Inflammatory macrophage treated with lipopolysaccharide for 1 hour (primary cell): ENCODE measurements around the gene NSDHL.
"Not testable (repeated sequence)": the region's sequence is repeated elsewhere in the genome, so short reads cannot be mapped to it uniquely, and the experiment has no call there.

ENCODE experiments used
- DNase-seq, 2 donors: peaks; one replicate each; pipeline ENCODE4 v3.0.0-alpha.2; 2020 to 2022

NSDHL gene

DNA sequence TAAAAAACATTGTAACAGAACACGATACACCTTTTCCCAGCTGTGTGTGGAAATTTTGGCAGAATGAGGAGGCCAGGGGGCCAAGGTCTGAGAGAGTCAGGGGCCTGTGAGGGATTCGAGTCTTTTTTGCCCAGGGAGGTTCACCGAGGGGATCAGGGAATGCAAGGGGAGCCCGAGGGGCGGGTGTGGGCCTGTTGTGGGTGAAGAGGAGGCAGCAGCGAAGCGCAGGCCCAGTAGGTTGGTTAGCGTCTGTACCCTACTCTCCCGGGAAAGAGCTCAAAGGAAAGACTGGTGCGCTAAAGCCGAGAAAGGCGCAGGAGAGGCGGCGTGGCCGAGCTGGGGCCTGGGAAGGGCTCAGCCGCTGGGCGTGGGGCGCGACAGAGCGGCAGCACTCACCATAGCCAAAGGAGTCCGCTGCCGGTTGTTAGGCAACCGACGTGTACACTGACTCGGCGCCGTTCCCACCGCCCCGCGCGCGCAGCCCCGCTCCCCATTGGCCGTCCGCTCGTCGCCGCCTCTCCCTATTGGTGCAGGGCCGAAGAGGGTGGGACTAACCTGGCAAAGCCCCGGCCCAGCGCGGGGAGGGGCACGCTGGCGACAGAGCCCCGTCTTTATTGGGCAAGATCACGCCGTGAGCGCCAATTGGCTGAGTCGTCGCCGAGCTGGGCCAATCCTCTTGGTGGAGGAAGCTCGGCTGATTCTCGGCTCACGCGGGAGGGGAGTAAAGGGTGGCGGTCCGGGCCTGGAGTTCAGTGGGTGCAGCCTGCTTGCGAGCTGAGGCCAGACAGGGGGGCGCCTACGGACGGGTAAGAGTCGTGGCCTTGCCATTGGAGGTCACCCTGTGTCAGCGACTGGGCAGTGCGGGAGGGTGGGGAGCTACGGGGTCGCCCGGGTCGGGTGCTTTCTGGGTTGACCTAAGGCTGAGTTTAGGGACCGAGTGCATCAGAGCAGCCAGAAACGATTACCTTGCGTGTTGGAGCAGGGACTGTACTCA is at the start of gene NSDHL, which contains the start of gene CETN2:
Gene NSDHL, plus strand, starts transcription at position 752 of the 994 bp plus-strand sequence. CDS start 15,262 bp downstream, outside the sequence.
Gene CETN2, minus strand, starts transcription at position 446 of the 994 bp plus-strand sequence. Its CDS starts 47 bp downstream, at position 399.
- peak; percentile 84 to 88 for DNase-seq

DNA sequence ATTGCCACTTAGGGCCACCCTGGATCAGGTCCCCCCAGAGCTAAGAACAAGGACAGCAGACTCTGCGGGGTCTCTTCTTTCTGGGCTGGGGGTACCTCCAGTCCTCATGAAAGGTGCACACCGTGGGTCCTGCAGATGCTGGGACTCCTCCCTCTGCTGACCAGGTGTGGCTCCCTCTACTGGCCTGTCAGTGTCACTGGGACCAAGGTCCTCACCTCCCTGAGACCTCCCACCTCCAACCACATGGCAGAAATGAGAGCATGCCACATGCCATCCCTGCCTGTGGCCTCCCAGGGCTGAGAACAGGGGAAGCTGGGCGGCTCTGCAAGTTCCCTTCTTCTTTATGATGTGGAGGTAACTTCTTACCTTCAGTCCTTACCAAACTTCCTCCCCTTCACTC is 43.8 kb upstream of the NSDHL start:
- not testable (repeated sequence) for DNase-seq

DNA sequence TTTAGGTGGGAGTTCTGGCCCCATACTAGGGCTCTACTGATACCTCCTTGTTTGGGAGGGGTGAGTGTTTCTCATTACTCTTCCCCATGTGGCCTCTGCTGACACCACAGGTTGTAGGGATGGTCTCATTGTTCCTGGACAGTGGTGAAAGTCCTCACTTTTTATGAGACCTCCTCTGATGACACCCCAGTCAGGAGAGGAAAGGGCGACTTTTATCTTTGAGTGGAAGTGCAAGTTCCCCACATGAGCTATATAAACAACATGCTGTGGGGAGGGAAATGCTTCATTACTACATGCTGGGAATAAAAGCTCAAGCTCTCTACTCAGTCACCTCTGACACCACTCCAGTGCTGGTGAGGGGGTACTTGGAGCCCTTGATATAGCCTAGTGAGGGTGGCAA is 31.9 kb upstream of the NSDHL start:
- no peak for DNase-seq

DNA sequence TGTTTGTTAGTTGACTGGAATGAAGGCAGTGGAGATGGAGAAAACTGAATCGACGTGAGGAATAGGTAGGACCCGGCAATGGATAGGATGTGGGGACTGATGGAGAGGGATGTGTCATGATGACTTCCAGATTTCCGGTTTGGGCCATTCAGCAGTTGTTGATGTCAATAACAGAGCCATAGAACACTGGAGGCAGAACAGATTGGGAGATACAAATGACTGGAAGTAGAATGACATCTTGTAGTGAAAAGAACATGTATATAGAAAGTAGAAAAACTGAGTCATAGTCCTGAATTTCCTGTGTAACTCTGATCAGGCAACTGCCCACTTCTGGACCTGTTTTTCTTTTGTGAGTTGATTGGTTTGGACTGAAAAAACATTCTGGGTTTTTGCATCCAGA is 24.8 kb upstream of the NSDHL start:
- no peak for DNase-seq

DNA sequence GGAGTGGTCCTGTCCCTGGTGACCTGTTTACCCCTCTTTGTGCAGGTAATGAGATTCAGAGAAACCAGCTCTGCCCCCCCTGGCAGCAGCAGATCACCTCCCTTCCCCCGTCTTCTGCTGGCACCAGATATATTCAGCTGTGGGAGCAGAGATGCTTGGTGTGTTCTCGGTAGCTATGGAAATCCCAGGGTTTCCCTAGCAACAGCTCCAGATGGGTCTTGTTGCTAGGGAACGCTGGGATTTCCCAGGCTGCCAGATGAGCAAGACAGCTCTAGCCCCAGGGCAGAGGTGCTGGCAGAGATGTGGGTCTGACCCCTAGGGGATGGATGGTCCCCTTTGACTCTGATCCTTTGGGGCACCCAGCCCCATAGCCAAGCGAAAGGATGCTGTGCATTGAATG is 20.5 kb upstream of the NSDHL start:
- DNase-seq: no peak

DNA sequence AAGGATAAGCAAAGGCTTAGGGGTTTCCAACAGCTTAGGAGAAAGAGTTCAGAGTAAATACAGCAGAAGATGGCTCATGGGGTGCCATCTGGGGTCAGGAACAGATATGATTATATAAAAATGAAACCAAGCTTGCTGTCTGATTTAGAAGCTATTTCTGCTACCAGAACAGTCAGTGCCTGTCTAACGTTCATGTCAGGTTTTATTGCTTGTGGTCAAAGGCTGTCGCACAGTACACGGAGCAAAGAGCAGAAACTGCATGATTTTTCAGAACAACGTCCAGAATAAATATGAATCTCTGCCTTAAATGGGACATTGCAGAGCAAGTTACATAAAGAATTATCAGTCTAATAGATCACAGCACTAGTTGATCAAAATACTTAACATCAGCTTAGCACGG is 17.7 kb upstream of the NSDHL start:
- DNase-seq: no peak

DNA sequence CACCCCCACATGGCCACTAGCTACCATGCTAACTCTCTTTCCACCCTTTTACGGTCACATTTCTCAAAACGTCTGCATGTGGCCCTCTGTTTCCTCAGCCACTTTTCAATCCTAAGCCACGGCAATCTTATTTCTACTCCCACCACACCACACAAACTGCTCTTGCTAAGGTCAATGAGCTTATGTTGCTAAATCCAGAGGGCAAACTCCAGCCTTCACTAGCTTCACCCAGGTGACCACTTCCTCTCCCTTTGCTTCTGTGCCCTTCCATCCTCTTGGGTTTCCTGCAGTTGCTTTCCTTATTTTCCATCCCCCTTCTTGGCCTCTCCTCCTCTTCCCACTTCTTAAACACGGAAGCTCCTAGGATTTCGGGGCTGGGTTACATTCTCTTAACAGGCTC is 16.8 kb upstream of the NSDHL start:
- no peak for DNase-seq

DNA sequence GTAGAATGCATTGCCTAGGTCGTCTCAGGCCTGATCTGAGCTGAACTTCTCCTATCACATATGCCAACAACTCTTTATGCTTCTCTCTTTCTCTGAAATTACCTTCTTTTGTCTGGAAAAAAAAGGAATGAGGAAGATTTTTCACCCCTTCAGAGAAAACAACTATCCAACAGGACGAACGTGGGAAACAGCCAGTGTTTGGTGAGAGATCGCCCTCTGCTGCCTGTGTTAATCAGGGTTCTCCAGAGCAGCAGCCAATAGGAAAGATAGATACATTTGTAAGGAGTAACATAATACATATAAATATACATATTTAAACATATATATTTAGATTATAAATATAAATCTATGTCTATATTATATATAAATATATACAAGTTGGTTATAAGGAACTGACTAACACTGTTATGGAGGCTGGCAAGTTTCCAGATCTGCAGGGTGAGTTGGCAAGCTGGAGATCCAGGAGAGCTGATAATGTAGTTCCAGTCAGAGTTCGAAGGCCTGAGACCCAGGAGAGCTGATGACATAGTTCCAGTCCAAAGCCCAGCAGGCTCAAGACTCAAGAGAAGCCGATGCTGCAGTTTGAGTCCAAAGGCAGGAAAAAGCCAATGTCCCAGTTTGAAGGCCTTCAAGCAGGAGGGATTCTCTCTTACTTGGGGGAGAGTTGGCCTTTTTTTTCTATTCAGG is 13.6 kb upstream of the NSDHL start:
- peak in 1 of 2 donors; percentile 12 for DNase-seq

DNA sequence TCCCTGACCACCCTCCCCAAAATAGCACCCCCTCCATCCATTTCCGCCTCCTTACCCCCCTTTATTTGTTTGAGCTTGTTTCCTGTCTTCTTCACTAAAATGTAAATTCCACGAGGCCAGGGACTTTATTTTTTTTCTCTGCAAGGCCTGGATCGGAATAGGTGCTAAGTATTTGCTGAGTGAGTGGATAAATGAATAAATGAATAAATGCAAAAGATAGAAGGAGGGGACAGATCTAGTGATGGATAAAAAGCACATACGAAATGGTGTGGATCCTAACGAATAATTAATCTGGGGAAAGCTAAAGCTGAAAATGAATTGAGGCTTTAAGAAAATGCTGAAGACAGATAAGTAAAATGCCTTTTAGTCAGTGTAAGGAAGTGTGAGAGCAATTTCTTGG is 12.5 kb upstream of the NSDHL start:
- DNase-seq: no peak

DNA sequence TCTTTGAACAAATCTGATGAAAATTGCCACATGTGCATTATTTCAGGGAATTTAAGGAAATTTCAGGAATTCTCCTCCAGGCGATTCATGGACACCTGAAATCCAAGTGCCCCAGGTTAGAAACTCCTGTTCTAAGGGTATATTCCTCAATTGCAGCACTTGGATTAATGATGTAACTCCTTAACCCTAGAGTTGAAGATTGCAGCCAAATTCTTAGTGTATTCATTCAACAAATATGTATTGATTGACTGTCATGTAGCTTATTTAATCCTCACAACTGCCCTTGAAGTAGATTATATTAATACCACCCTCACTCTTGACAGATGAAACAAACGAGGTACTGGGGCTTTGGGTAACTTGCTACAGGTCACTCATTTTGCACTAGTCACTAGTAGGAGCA is 11.6 kb upstream of the NSDHL start:
- no peak for DNase-seq

DNA sequence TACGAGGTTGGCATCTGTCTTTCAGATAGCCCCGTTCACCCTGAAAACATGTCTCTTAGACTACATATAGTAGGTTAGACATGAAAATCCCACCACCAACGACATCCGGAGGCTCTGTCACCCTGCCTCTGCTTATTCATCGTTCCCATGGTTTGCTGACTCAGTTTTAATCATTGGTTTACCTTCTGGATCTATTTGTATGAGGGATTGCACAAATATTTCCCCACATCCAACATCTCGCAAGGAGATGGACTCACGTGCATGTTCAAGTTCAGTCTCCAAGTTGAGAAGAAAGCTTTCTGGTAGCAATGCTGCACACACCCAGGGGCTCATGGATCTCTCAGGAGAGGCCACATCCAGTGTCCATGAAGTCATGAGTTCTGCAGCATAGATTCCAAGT is 11.1 kb upstream of the NSDHL start:
- no peak for DNase-seq

DNA sequence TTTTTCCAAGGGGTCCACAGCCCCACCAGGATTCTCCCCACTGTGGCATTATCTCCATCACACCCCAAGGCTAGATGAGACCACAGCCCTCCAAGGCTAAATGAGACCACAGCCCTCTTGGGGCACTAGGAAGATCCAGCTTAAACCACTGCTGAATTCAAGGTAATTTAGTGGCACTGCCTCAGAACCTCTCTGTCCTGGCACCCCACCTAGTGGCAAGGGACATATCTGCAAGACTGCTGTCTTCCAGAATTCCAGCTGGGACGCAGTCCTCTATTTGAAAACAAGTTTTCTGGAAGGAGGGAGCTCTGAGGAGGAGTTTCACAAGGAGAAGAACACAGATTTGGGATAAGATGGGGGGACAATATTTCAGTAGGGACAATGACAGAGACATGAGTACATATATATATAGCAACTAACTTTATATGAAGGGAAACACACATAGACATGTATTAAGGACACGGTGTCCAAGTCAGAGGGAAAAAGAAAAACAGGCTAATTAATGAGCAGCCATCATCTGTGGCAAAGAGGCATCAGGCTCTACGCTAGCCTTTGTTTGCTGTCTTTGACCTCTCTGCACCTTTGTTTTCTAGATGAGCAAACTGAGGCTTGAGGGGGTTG is 9.6 kb upstream of the NSDHL start:
- DNase-seq: peak in 1 of 2 donors; percentile 20

DNA sequence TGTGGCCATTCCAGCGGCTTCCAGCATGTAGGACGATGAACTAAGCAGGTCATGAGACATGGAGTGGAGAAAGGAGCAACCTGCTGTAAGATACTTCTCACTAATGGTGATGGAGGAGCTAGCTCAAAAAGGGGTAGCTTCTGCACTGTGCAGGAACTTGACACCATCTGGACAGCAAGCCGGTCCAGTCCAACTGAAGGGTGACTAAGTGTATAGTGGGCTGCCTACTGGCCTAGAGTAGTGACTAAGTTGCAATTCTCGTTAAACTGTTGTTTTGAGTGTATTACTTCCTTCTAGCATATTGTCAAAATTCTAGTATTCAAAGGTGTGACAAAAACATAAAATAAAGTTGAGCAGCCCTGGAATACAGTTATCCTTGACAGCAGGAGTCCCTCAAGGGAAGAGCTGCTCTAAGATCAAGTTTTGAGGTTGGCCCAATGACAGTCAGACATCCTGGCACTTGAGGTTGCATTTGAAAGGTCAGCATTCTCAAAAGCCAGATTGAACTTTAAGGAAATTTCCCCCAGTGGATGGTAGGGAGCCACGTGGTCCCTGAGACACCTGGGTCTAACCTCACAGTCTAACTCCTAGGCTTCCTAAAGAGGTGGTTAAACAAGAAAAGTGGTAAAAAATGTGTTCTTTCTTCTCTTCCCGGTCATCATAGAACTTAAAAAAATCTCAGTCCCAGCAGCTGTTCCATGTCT is 8.3 kb upstream of the NSDHL start:
- DNase-seq: no peak

DNA sequence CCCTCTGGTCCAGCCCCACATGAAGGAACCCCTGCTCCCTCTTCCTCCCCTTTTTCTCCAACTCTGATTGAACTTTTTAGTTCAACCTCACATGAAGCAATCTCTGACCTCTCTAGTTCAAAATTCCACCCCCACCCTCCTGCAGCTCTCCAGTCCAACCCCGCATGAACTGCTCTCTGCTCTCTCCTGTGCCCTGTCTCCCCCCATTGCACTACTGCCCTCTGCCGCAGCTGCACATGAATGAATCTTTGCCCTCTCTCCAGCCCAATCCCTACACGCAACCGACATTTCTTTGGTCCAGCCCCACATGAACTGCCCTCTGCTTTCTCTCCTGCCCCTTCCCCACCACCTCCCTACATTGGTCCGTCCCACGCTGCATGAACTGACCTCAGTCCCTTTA is 7.2 kb upstream of the NSDHL start:
- no peak for DNase-seq

DNA sequence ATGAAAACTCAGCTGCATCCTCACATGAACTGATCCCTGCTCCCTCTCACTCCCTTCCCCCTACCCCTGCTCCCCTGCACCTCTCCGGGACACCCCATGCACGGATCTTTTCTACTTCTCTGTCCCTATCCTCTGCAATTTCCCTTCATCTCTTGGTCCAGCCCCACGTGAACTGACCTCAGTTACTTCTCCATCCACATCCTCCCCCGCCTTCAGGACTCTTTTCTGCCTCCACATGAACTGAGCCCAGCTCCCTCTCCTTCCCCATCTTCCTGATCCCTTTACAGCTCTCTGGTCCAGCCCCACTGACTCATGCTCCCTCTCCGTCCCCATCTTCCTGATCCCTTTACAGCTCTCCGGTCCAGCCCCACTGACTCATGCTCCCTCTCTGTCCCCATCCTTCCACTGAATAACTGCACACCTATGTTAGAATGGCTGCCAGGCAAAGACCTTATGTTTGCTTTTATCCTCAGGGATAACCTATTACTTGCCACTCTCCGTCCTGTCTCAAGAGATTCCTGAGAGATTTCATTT is 6.0 kb upstream of the NSDHL start:
- no peak for DNase-seq

DNA sequence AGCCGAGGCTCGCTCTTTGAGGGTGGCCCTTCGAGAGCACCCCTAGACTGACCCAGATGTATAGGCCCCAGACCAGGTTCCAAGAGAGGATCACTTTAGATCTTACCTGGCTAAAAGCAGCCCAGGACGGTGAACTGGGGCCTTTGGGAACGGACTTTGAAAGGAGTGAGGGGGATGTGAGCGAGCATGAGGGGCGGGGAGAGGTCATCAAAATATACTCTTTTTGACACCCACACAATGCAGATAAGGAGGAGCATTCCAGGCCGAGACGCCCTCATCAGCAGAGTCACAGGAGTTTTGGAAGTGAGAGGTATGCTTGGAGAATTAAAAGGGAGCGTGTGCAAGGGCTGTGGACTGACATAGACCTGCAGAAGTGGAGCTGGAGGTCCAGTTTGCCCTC is 528 bp downstream of the NSDHL start:
- no peak for DNase-seq

DNA sequence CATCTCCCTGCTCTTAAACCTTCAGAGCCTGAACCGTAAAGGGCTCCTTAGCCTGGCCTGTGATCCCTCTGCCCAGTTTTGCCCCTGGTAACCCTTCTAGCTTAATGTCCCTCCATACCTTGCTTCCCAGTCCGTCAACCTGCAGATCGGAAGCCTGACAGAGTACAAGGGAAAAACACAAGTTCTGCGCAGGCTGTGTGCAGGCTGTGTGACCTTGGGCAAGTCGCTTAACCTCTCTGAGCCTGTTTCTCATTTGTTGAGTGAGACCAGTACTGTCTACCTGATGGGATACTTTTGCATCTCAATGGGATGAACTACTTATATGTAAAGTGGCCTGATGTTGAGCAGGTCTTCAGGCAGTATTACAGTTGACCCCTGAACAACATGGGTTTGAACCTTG is 1.7 kb downstream of the NSDHL start:
- DNase-seq: no peak

DNA sequence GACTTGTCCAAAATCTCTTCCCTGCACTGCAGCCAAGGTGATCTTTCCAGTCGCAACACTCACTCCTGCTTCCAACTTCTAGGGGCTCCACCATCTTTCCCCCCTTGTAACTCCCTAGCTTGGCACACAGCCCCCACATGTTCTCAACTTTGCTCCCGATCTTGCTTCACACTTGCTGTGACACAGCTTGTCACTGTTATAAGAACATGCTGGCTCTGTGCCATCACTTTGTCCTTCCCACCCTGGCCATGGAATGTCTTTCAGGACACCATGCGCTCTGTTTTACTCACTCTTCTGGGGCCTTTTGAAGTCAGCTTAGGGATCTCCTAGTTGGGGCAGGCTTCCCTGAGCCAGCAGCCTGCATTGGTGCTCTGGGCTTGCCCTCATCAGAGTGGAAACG is 2.5 kb downstream of the NSDHL start:
- no peak for DNase-seq

DNA sequence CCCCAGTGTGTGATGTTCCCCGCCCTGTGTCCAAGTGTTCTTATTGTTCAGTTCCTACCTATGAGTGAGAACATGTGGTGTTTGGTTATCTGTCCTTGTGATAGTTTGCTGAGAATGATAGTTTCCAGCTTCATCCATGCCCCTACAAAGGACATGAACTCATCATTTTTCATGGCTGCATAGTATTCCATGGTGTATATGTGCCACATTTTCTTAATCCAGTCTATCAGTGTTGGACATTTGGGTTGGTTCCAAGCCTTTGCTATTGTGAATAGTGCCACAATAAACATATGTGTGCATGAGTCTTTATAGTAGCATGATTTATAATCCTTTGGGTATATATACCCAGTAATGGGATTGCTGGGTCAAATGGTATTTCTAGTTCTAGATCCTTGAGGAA is 4.6 kb downstream of the NSDHL start:
- DNase-seq: not testable (repeated sequence)

DNA sequence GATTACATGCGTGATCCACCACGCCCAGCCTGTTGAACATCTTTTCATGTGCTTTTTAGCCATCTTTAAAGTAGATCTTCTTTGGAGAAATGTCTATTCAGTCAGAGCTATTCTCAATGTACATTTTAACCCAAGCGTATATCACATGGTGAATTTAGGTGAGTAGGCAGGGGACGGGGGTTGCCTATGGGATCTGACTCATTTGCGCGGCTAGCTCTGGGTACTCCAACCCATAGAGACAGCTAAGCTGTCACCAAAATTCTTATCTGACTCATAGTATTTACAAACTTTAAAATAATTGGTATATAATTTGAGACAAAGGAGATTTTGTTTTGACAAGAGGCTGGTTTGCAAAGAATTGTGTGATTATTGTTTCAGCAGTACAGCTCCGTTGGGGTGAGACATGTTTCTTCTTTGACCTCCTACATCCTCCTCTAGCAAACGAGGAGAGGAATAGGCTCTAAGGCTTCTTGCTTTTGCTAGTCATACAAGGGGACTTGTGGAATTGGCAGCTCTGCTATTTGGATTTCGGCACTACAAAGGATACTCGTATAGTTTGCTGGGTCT is 12.0 kb downstream of the NSDHL start:
- DNase-seq: no peak

DNA sequence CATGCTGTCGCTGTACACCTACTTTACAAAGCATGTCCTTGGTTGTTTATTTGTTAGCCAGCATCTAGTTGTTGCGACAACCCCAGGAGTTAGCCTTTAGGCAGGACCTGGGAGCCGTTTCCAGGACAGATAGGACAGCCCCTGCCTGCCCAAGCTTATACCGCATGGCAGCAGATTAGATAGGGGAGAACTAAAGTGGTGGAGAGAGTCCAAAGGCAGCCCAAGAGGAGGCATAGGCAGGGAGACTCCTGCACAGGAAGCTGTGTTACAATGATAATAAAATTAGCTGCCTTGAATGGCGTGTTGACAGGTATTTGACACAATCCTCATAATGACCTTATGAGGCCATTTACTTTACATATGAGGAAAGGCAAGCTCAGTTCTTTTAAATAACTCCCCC is 13.0 kb downstream of the NSDHL start:
- no peak for DNase-seq

DNA sequence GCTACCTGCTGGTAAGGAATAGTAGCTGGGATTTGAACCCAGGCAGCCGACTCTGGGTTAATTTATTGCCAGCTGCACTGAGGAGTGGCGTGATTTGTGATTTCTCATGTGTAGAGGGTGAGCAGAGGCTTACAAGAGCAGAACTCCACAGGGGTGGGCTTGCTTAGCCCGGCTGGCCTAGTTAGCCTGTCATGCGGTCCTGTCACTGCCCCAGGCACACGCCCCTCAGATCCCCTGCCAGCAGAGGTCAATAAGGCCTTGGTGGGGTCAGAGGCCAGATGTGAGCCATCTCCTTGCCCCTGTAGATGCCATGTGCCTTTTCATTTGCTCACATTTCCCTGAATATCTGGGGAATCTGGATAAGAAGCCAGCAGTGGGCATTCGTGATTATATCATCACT is 13.4 kb downstream of the NSDHL start:
- no peak for DNase-seq
